ENCODE results near the gene CUL5.

GRCh38 chr11:107988397-107989158, 20.1 kb upstream of the CUL5 start:
- no peak for TF ChIP-seq CTCF (IDR thresholded peaks at IDR 0.05; ENCODE audit: low read length)
- no peak for TF ChIP-seq EZH2 (IDR thresholded peaks at IDR 0.05; ENCODE audit: borderline replicate concordance, low read length)
